Measurements from ENCODE around the gene FBXO17.

The FBXO17 gene

GRCh38 chr19:38932425-38933179 lies 42.9 kb downstream of the FBXO17 start:
- TF ChIP-seq SIN3A (IDR thresholded peaks at IDR 0.05; ENCODE audit: borderline replicate concordance, insufficient read depth, low read length) (no peak), FOXP2 (optimal IDR thresholded peaks at IDR 0.05; ENCODE audit: borderline replicate concordance, extremely low read depth, extremely low read length, insufficient read depth) (no peak), REST (IDR thresholded peaks at IDR 0.05; ENCODE audit: insufficient read depth in 1 of 2, low read depth in 2 of 2, low read length in 2 of 2) (no peak)

GRCh38 chr19:38931521-38931793 lies 44.1 kb downstream of the FBXO17 start:
- TF ChIP-seq REST (IDR thresholded peaks at IDR 0.05; ENCODE audit: insufficient read depth in 1 of 2, low read depth in 2 of 2, low read length in 2 of 2) (no peak), FOXP2 (optimal IDR thresholded peaks at IDR 0.05; ENCODE audit: borderline replicate concordance, extremely low read depth, extremely low read length, insufficient read depth) (no peak), POLR2AphosphoS5 (IDR thresholded peaks at IDR 0.05; ENCODE audit: low read depth, low read length) (no peak)

GRCh38 chr19:38930776-38931520 lies 44.6 kb downstream of the FBXO17 start, which contains the start of gene MRPS12:
MRPS12 (plus strand) TSS chr19:38930944; CDS start chr19:38931295, 351 bp downstream.
- TF ChIP-seq TAF1 (IDR thresholded peaks at IDR 0.05; ENCODE audit: borderline replicate concordance, insufficient read depth, low read length) (peak; percentile 25; the same call in 1 of the 2 replicates), SIN3A (IDR thresholded peaks at IDR 0.05; ENCODE audit: borderline replicate concordance, insufficient read depth, low read length) (no peak), FOXP2 (optimal IDR thresholded peaks at IDR 0.05; ENCODE audit: borderline replicate concordance, extremely low read depth, extremely low read length, insufficient read depth) (no peak), REST (IDR thresholded peaks at IDR 0.05; ENCODE audit: insufficient read depth in 1 of 2, low read depth in 2 of 2, low read length in 2 of 2) (no peak), POLR2AphosphoS5 (IDR thresholded peaks at IDR 0.05; ENCODE audit: low read depth, low read length) (peak; percentile 96)

- TF ChIP-seq REST (IDR thresholded peaks at IDR 0.05; ENCODE audit: insufficient read depth in 1 of 2, low read depth in 2 of 2, low read length in 2 of 2) (no peak), SIN3A (IDR thresholded peaks at IDR 0.05; ENCODE audit: borderline replicate concordance, insufficient read depth, low read length) (no peak), TAF1 (IDR thresholded peaks at IDR 0.05; ENCODE audit: borderline replicate concordance, insufficient read depth, low read length) (peak; percentile 82; the same call in 1 of the 2 replicates), FOXP2 (optimal IDR thresholded peaks at IDR 0.05; ENCODE audit: borderline replicate concordance, extremely low read depth, extremely low read length, insufficient read depth) (no peak), POLR2AphosphoS5 (IDR thresholded peaks at IDR 0.05; ENCODE audit: low read depth, low read length) (peak; percentile 90; the same call in 1 of the 2 replicates)
These were observed 45.4 kb downstream of the FBXO17 start, which contains the start of gene SARS2 for GRCh38 chr19:38929929-38930775. SARS2 (minus strand) TSS chr19:38930763; CDS start chr19:38930736, 27 bp downstream.

Measured in PFSK-1 (cell line).